ENCODE results near the gene HOXC13. TPM values are rescaled to one million over a fixed set of nuclear protein-coding genes. Genes with fewer than 3 reads are reported as not detected.

The HOXC13 gene
- total and polyA plus RNA-seq, 3 donors from 2014 or later: 0.25 to 0.87 (median 0.63) TPM

DNA sequence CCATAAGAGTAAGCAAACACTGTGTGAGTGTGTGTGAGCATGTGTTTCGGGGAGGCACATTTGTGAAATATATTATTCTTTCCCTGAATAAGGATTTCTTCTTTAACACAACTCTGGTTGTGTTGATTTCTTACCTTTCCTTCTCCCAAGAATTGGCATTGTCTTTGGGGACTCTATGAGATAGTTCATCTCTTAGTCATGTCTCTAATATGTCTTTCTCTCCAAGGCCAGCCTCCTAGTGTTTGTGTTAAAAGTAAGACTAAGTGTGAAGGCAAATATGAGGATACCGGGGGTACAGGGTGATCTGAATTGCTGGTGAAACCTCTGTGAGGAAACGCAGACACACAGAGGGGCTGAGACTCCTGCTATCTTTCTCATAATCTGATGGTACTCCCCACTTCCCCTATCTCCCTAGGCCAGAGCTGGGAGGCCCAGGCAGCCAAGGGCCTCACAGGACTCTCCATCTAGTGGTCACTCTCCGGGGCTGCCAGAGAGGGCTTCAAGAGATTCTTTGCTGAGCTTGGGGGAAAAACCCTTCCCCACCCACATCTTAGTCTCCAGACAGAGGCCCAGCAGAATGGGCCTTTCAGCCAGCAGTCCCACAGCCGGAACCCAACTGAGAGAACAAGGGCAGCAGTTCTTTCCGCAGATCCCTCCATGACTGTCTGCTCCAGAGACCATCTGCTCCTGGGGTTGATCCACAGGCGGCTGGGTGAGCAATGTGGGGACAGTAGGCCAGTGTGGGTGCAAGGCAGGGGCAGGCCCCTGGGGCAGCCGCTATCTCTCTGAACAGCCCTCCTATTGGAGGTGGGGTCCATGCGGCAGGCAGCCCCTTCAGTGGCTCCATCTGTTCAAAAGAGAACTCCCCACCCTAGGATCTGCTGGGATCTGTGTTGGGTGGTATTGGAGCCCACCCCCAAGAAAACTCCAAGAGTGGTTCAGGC lies 10.3 kb downstream of the HOXC13 start:
- no peak overlapping the region for H3K27ac ChIP-seq
- H3K4me3 ChIP-seq: no peak overlapping the region
- H3K9me3 ChIP-seq: no peaks in the 10 kb centered on the region
- no peak for DNase-seq
- TF ChIP-seq POLR2A (IDR thresholded peaks at IDR 0.05): no peak
- TF ChIP-seq, protein P1, sequence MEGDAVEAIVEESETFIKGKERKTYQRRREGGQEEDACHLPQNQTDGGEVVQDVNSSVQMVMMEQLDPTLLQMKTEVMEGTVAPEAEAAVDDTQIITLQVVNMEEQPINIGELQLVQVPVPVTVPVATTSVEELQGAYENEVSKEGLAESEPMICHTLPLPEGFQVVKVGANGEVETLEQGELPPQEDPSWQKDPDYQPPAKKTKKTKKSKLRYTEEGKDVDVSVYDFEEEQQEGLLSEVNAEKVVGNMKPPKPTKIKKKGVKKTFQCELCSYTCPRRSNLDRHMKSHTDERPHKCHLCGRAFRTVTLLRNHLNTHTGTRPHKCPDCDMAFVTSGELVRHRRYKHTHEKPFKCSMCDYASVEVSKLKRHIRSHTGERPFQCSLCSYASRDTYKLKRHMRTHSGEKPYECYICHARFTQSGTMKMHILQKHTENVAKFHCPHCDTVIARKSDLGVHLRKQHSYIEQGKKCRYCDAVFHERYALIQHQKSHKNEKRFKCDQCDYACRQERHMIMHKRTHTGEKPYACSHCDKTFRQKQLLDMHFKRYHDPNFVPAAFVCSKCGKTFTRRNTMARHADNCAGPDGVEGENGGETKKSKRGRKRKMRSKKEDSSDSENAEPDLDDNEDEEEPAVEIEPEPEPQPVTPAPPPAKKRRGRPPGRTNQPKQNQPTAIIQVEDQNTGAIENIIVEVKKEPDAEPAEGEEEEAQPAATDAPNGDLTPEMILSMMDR (IDR thresholded peaks at IDR 0.05): no peak
- no peaks in the 10 kb centered on the region for H3K36me3 ChIP-seq (ENCODE audit: low read depth, missing control alignments)
- no peaks in the 10 kb centered on the region for H3K27me3 ChIP-seq
- peaks cover 11% of the 10 kb centered on the region for H3K4me1 ChIP-seq
- intact Hi-C loops (cut with DNase I; ENCODE audit: low total_unique reads): no loop called here
- 57 to 63% methylated on average over 9 of the region's 9 CpGs for WGBS, 2 donors

DNA sequence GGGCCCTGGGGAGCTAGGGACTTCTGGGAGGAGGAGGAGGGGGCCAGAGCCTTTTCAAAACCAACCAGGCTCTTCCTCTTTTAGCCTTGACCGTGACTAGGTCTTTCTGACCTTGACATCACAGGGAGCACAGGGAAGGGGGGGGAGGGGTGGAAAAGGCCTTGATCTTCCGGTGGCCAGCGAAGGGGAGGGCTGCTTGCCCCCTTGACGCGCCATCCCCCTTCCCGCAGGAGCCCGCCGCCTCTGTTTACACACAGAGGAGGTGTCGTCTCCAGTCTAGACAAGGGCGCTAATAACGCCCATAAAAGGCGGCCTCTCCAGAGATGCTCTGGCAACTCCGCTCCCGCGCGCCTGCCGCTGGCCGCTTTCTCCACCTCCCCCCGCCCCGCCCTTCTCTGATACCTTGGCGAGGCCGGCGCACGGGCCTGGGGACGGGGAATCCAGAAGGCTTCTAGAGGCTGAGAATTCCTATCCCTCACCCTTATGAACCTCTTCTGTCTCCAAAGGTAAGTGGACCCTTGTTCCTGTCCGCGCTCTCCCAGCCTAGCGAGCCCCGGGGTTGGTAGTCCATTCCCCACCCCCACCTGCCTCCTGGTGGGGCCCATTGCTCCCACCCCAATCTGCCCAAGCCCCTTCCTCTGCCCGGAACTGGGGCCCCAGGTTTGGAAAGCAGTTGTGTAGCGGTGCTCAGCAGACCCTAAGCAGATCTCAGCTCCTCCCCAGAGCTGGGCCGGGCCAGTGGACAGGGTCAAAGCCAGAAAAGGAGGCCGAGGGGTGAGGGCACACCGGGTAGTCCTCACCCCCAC lies 11.2 kb downstream of the HOXC13 start:
- TF ChIP-seq POLR2A (IDR thresholded peaks at IDR 0.05): no peak
- TF ChIP-seq, protein P1 (IDR thresholded peaks at IDR 0.05): no peak
- DNase-seq: no peak
- H3K27ac ChIP-seq: no peak overlapping the region
- no peaks in the 10 kb centered on the region for H3K9me3 ChIP-seq
- no peaks in the 10 kb centered on the region for H3K36me3 ChIP-seq (ENCODE audit: low read depth, missing control alignments)
- intact Hi-C loops (cut with DNase I; ENCODE audit: low total_unique reads): no loop called here
- WGBS, 2 donors: 11 to 12% methylated on average over 17 to 34 of the region's 34 CpGs
- peaks cover 11% of the 10 kb centered on the region for H3K4me1 ChIP-seq
- no peak overlapping the region for H3K4me3 ChIP-seq
- H3K27me3 ChIP-seq: no peaks in the 10 kb centered on the region

DNA sequence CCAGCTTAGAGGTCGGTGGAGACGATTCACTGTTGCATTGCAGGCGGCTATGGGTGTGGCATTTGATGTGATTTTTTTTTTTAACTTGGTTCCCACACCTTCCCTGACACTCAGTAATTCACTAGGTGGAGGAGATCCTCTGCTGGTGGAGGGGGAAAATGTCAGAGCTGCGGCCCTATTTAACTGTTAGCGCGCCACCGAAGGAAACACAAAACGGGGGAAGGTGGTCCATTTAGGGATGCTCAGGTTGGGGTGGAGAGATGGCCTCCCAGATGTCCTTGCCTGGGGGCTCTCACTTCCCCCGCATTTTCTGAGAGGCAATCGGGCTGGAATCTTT lies 11.8 kb downstream of the HOXC13 start:
- Histone ChIP-seq H3K36me3 (ENCODE audit: low read depth, missing control alignments) (no peaks in the 10 kb centered on the region), H3K4me3 (no peak overlapping the region), H3K4me1 (peaks cover 11% of the 10 kb centered on the region), H3K9me3 (no peaks in the 10 kb centered on the region), H3K27ac (no peak overlapping the region), H3K27me3 (no peaks in the 10 kb centered on the region)
- no peak for TF ChIP-seq POLR2A (IDR thresholded peaks at IDR 0.05)
- no peak for DNase-seq
- WGBS, 2 donors: 8 to 13% methylated on average over 10 of the region's 10 CpGs
- intact Hi-C loops (cut with DNase I; ENCODE audit: low total_unique reads): no loop called here

DNA sequence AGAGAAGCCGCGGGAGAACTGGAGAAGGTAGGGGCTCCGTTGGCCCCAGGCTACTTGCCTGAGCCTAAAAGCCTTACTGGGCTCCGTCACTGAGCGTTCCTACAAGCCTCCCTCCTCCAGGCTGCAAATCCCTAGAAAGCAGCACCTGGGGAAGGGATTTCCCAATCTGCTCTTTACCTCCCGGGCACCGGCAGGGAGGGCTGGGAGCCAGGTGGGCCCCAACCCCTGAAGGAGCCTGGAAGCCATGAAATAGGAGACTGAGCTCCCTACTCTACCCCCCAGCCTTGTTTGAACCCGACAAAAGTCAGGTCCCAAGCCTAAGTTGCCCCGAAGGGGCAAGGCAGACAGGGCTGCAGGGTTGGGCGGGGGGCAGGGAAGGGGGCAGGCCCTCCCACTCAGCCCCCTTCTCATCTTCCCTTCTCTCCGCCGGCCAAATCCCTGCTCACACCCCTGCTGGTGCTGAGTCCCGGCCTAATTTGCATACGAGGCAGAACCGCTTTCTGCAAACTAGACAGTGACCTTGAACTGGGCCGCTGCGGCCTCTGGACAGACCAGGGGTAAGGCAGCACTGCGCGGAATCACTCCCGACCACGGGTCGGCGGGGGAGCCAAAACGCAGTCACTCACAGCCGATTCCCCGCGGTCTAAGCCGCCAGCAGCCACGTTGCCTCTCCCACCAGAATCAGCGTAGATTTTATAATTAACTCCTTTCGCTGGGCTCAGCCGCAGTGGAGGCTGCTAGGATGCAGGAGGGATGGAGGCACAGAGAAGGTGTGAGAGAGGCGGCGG lies 12.4 kb downstream of the HOXC13 start:
- no peak overlapping the region for H3K4me3 ChIP-seq
- no peaks in the 10 kb centered on the region for H3K27me3 ChIP-seq
- no peaks in the 10 kb centered on the region for H3K36me3 ChIP-seq (ENCODE audit: low read depth, missing control alignments)
- H3K9me3 ChIP-seq: no peaks in the 10 kb centered on the region
- peaks cover 11% of the 10 kb centered on the region for H3K4me1 ChIP-seq
- WGBS, 2 donors: 3 to 5% methylated on average over 13 to 34 of the region's 34 CpGs
- intact Hi-C loops (cut with DNase I; ENCODE audit: low total_unique reads): no loop called here
- H3K27ac ChIP-seq: no peak overlapping the region
- no peak for TF ChIP-seq POLR2A (IDR thresholded peaks at IDR 0.05)
- TF ChIP-seq, protein P1 (IDR thresholded peaks at IDR 0.05): no peak
- DNase-seq: peak; percentile 49

Data from testis (tissue), 3 donors.